H1 (cell line): ENCODE measurements around the gene BRD2. TPM values are rescaled to one million over a fixed set of nuclear protein-coding genes. Genes with fewer than 3 reads are reported as not detected.

Experiments
- TAF7 ChIP-seq: optimal IDR thresholded peaks from 2 replicates; pipeline ENCODE3; 2011; ENCODE audit warnings: low read depth, mild to moderate bottlenecking, inconsistent platforms, low read length, moderate library complexity, borderline replicate concordance
- TEAD4 ChIP-seq: IDR thresholded peaks from 2 replicates; pipeline ENCODE4 v1.6.1; 2012; ENCODE audit warnings: low read depth, low read length, inconsistent platforms, mixed read lengths
- polyA plus RNA-seq, 7 experiments: library from polyadenylated mRNA; depleted of rRNA in 3 of 7; stranded (reverse) in 5 of 7; unstranded in 2 of 7; fragments of >200 nt in 5 of 7; fragments of 200-250 nt in 2 of 7; gene quantifications; 1 replicate in 5 of 7; 2 replicates in 1 of 7; 4 replicates in 1 of 7; pipeline versions ENCODE4 v1.2.1 to v1.2.3, GENCODE V29; 2011 to 2013; ENCODE audit warnings: missing spikeins in 2 of 7, mixed read lengths in 2 of 7
- total RNA-seq: library from RNA; stranded (reverse); fragmentation: NEBNext Ultra II Directional; extraction: Animal tissue kit (Norgen Biotek cat#: 25700); gene quantifications from 2 replicates; pipeline ENCODE4 v1.2.1, GENCODE V29; 2021

BRD2 gene
- total and polyA plus RNA-seq, 2 of the 8 experiments (the other 6 are each of a cell fraction or from before 2014, with no cell fraction given): 132 to 185 TPM

- TF ChIP-seq TEAD4 (no peak), TAF7 (no peak)
These were observed 18.4 kb upstream of the BRD2 start (continued) for GRCh38 chr6:32950010-32950409.
